ENCODE measurements around the gene SLC6A19. TPM values are rescaled to one million over a fixed set of nuclear protein-coding genes. Genes with fewer than 3 reads are reported as not detected.
A peak's percentile ranks its signal among the peaks of the same experiment; 100 is the strongest.

The SLC6A19 gene
- total RNA-seq, 2 donors from 2014 or later, result not detected

GRCh38 chr5:1202026-1202797 lies 817 bp downstream of the SLC6A19 start:
- DNase-seq, result peak; percentile 16
- intact Hi-C loops (cut with DNase I), result no loop called here
- no peak for ATAC-seq

- ATAC-seq (no peak), DNase-seq (peak; percentile 7)
- intact Hi-C loops (cut with DNase I), result no loop called here
Observed at GRCh38 chr5:1202798-1203185, 1.4 kb downstream of the SLC6A19 start.

GRCh38 chr5:1203311-1203967 lies 2.0 kb downstream of the SLC6A19 start:
- DNase-seq, result peak; percentile 17

GRCh38 chr5:1203968-1204692 lies 2.7 kb downstream of the SLC6A19 start:
- ATAC-seq (no peak), DNase-seq (peak; percentile 8)
- intact Hi-C loops (cut with DNase I), result no loop called here

More at GRCh38 chr5:1203311-1203967, 2.0 kb downstream of the SLC6A19 start:
- intact Hi-C loops (cut with DNase I), result no loop called here
- ATAC-seq, result no peak

GRCh38 chr5:1204693-1205242 lies 3.4 kb downstream of the SLC6A19 start:
- no peak for ATAC-seq
- intact Hi-C loops (cut with DNase I), result no loop called here

GRCh38 chr5:1205255-1206180 lies 4.1 kb downstream of the SLC6A19 start:
- no peak for ATAC-seq
- intact Hi-C loops (cut with DNase I), result no loop called here
- DNase-seq, result no peak

More at GRCh38 chr5:1204693-1205242, 3.4 kb downstream of the SLC6A19 start:
- DNase-seq, result no peak

GRCh38 chr5:1206521-1207412 lies 5.4 kb downstream of the SLC6A19 start:
- DNase-seq (no peak), ATAC-seq (no peak)
- intact Hi-C loops (cut with DNase I), result no loop called here

GRCh38 chr5:1207555-1207954 lies 6.2 kb downstream of the SLC6A19 start:
- intact Hi-C loops (cut with DNase I), result no loop called here
- ATAC-seq, result no peak
- DNase-seq, result no peak

- DNase-seq, result no peak
Observed at GRCh38 chr5:1208221-1208742, 6.9 kb downstream of the SLC6A19 start.

GRCh38 chr5:1208743-1209488 lies 7.5 kb downstream of the SLC6A19 start:
- DNase-seq (no peak), ATAC-seq (peak; percentile 26 to 43)
- intact Hi-C loops (cut with DNase I), result no loop called here

More at GRCh38 chr5:1208221-1208742, 6.9 kb downstream of the SLC6A19 start:
- intact Hi-C loops (cut with DNase I), result no loop called here
- ATAC-seq, result no peak

- ATAC-seq (no peak), DNase-seq (no peak)
- intact Hi-C loops (cut with DNase I), result no loop called here
Observed at GRCh38 chr5:1209489-1209852, 8.1 kb downstream of the SLC6A19 start.

- no peak for ATAC-seq
- no peak for DNase-seq
- intact Hi-C loops (cut with DNase I), result no loop called here
Observed at GRCh38 chr5:1209896-1210776, 8.7 kb downstream of the SLC6A19 start.

- DNase-seq (no peak), ATAC-seq (no peak)
- intact Hi-C loops (cut with DNase I), result no loop called here
Observed at GRCh38 chr5:1210832-1211251, 9.4 kb downstream of the SLC6A19 start.

- DNase-seq (no peak), ATAC-seq (no peak)
- intact Hi-C loops (cut with DNase I), result no loop called here
Observed at GRCh38 chr5:1211701-1212100, 10.3 kb downstream of the SLC6A19 start.

GRCh38 chr5:1212271-1212670 lies 10.9 kb downstream of the SLC6A19 start:
- intact Hi-C loops (cut with DNase I), result no loop called here
- no peak for ATAC-seq
- peak; percentile 7 for DNase-seq

GRCh38 chr5:1212881-1213280 lies 11.5 kb downstream of the SLC6A19 start:
- intact Hi-C loops (cut with DNase I), result no loop called here
- ATAC-seq (no peak), DNase-seq (peak; percentile 13)
